ENCODE measurements around the gene LUC7L3. TPM values are rescaled to one million over a fixed set of nuclear protein-coding genes. Genes with fewer than 3 reads are reported as not detected.
"Not testable (repeated sequence)": the region's sequence is repeated elsewhere in the genome, so short reads cannot be mapped to it uniquely, and the experiment has no call there.

The LUC7L3 gene
- polyA plus RNA-seq, 3 donors: 565 to 742 (median 678) TPM

GRCh38 chr17:50779747-50780353 is 60.4 kb downstream of the LUC7L3 start:
- DNase-seq (ENCODE audit: low read depth in 3 of 3, low spot score in 2 of 3): no peak

GRCh38 chr17:50781167-50781566 is 61.8 kb downstream of the LUC7L3 start:
- DNase-seq (ENCODE audit: low read depth in 3 of 3, low spot score in 2 of 3): no peak

- peak; percentile 63 to 70 (median 66) for DNase-seq (ENCODE audit: low read depth in 3 of 3, low spot score in 2 of 3)
Observed at GRCh38 chr17:50783193-50783660, 63.8 kb downstream of the LUC7L3 start.

GRCh38 chr17:50783905-50784304 is 64.5 kb downstream of the LUC7L3 start:
- DNase-seq (ENCODE audit: low read depth in 3 of 3, low spot score in 2 of 3): no peak

GRCh38 chr17:50785126-50785525 is 65.7 kb downstream of the LUC7L3 start:
- no peak for DNase-seq (ENCODE audit: low read depth in 3 of 3, low spot score in 2 of 3)

GRCh38 chr17:50785946-50786570 is 66.7 kb downstream of the LUC7L3 start:
- DNase-seq (ENCODE audit: low read depth in 3 of 3, low spot score in 2 of 3): no peak

GRCh38 chr17:50787106-50787505 is 67.7 kb downstream of the LUC7L3 start:
- DNase-seq (ENCODE audit: low read depth in 3 of 3, low spot score in 2 of 3): no peak

GRCh38 chr17:50790618-50791017 is 71.2 kb downstream of the LUC7L3 start:
- DNase-seq (ENCODE audit: low read depth in 3 of 3, low spot score in 2 of 3): no peak

GRCh38 chr17:50792132-50792531 is 72.7 kb downstream of the LUC7L3 start:
- no peak for DNase-seq (ENCODE audit: low read depth in 3 of 3, low spot score in 2 of 3)

GRCh38 chr17:50793007-50793406 is 73.6 kb downstream of the LUC7L3 start:
- DNase-seq (ENCODE audit: low read depth in 3 of 3, low spot score in 2 of 3): no peak

- DNase-seq (ENCODE audit: low read depth in 3 of 3, low spot score in 2 of 3): no peak
Observed at GRCh38 chr17:50794361-50794760, 75.0 kb downstream of the LUC7L3 start.

- DNase-seq (ENCODE audit: low read depth in 3 of 3, low spot score in 2 of 3): no peak
Observed at GRCh38 chr17:50797135-50797810, 77.9 kb downstream of the LUC7L3 start.

GRCh38 chr17:50798424-50799288 is 79.3 kb downstream of the LUC7L3 start:
- DNase-seq (ENCODE audit: low read depth in 3 of 3, low spot score in 2 of 3): no peak

- no peak for DNase-seq (ENCODE audit: low read depth in 3 of 3, low spot score in 2 of 3)
Observed at GRCh38 chr17:50799582-50799981, 80.2 kb downstream of the LUC7L3 start.

GRCh38 chr17:50800196-50800700 is 80.8 kb downstream of the LUC7L3 start:
- DNase-seq (ENCODE audit: low read depth in 3 of 3, low spot score in 2 of 3): no peak

- no peak for DNase-seq (ENCODE audit: low read depth in 3 of 3, low spot score in 2 of 3)
Observed at GRCh38 chr17:50802609-50803571, 83.5 kb downstream of the LUC7L3 start.

- no peak for DNase-seq (ENCODE audit: low read depth in 3 of 3, low spot score in 2 of 3)
Observed at GRCh38 chr17:50803676-50804075, 84.3 kb downstream of the LUC7L3 start.

GRCh38 chr17:50804749-50805475 is 85.5 kb downstream of the LUC7L3 start:
- not testable (repeated sequence) for DNase-seq (ENCODE audit: low read depth in 3 of 3, low spot score in 2 of 3)

- no peak for DNase-seq (ENCODE audit: low read depth in 3 of 3, low spot score in 2 of 3)
Observed at GRCh38 chr17:50805486-50805885, 86.1 kb downstream of the LUC7L3 start.

All from right renal cortex interstitium (tissue), 3 donors.